Glutamatergic neuron (in vitro differentiated cells): ENCODE data around the gene CPD. TPM values are rescaled to one million over a fixed set of nuclear protein-coding genes. Genes with fewer than 3 reads are reported as not detected.

Source experiments
- DNase-seq: peaks from one replicate; pipeline ENCODE4 v3.0.0; 2022
- H3K27ac Mint-ChIP-seq: one replicate; pipeline ENCODE4 v1.8.0; 2020; ENCODE audit warnings: mild to moderate bottlenecking, mixed read lengths, inconsistent platforms; ENCODE audit not compliant: unreplicated experiment
- H3K27me3 Mint-ChIP-seq: one replicate; pipeline ENCODE4 v1.8.0; 2020; ENCODE audit warnings: mild to moderate bottlenecking, moderate library complexity, mixed read lengths, inconsistent platforms; ENCODE audit not compliant: unreplicated experiment
- H3K36me3 Mint-ChIP-seq: one replicate; pipeline ENCODE4 v1.8.0; 2020; ENCODE audit warnings: mild to moderate bottlenecking, mixed read lengths, inconsistent platforms; ENCODE audit not compliant: unreplicated experiment
- H3K4me1 Mint-ChIP-seq: one replicate; pipeline ENCODE4 v1.8.0; 2020; ENCODE audit warnings: mild to moderate bottlenecking, low read depth, mixed read lengths, inconsistent platforms; ENCODE audit not compliant: unreplicated experiment
- H3K4me3 Mint-ChIP-seq: one replicate; pipeline ENCODE4 v1.8.0; 2020; ENCODE audit warnings: mild to moderate bottlenecking, mixed read lengths, inconsistent platforms; ENCODE audit not compliant: unreplicated experiment
- H3K9me3 Mint-ChIP-seq: one replicate; pipeline ENCODE4 v1.8.0; 2020; ENCODE audit warnings: mild to moderate bottlenecking, moderate library complexity, mixed read lengths, inconsistent platforms; ENCODE audit not compliant: unreplicated experiment
- CTCF ChIP-seq: fragments of 200-600 bp; sonication (generic); IDR thresholded peaks from one replicate; pipeline ENCODE4 v1.5.0; 2021; ENCODE audit not compliant: partially characterized antibody, unreplicated experiment
- total RNA-seq: library from RNA; stranded (reverse); fragmentation: NEBNext Ultra II Directional; extraction: Animal tissue kit (Norgen Biotek cat#: 25700); gene quantifications from one replicate; pipeline ENCODE4 v1.2.1, GENCODE V29; 2021; ENCODE audit not compliant: unreplicated experiment

CPD gene
- total RNA-seq, 1 donor from 2014 or later = 29.8 TPM

GRCh38 chr17:30493780-30494179 lies 115.1 kb downstream of the CPD start:
- Mint-ChIP-seq H3K4me3 (no peak overlapping the region), H3K27me3 (no peaks in the 10 kb centered on the region), H3K9me3 (no peaks in the 10 kb centered on the region), H3K4me1 (no peaks in the 10 kb centered on the region), H3K27ac (no peak overlapping the region), H3K36me3 (peaks cover 4% of the 10 kb centered on the region)
- no peak for TF ChIP-seq CTCF
- DNase-seq = no peak

GRCh38 chr17:30495586-30495985 lies 116.9 kb downstream of the CPD start:
- Mint-ChIP-seq H3K36me3 (no peaks in the 10 kb centered on the region), H3K27ac (no peak overlapping the region), H3K4me3 (no peak overlapping the region), H3K9me3 (no peaks in the 10 kb centered on the region), H3K27me3 (no peaks in the 10 kb centered on the region), H3K4me1 (no peaks in the 10 kb centered on the region)
- no peak for TF ChIP-seq CTCF
- DNase-seq = no peak

GRCh38 chr17:30503558-30503957 lies 124.8 kb downstream of the CPD start:
- H3K4me1 Mint-ChIP-seq = no peaks in the 10 kb centered on the region
- no peak for DNase-seq
- TF ChIP-seq CTCF = no peak
- H3K27ac Mint-ChIP-seq = no peak overlapping the region
- H3K9me3 Mint-ChIP-seq = no peaks in the 10 kb centered on the region
- H3K36me3 Mint-ChIP-seq = peaks cover 8% of the 10 kb centered on the region
- no peak overlapping the region for H3K4me3 Mint-ChIP-seq
- no peaks in the 10 kb centered on the region for H3K27me3 Mint-ChIP-seq

GRCh38 chr17:30505868-30506417 lies 127.2 kb downstream of the CPD start:
- peaks cover 8% of the 10 kb centered on the region for H3K36me3 Mint-ChIP-seq
- no peaks in the 10 kb centered on the region for H3K4me1 Mint-ChIP-seq
- H3K27me3 Mint-ChIP-seq = no peaks in the 10 kb centered on the region
- H3K4me3 Mint-ChIP-seq = no peak overlapping the region
- DNase-seq = no peak
- TF ChIP-seq CTCF = no peak
- peak overlapping the region; percentile 44 for H3K27ac Mint-ChIP-seq
- no peaks in the 10 kb centered on the region for H3K9me3 Mint-ChIP-seq

- H3K9me3 Mint-ChIP-seq = no peaks in the 10 kb centered on the region
- H3K4me1 Mint-ChIP-seq = no peaks in the 10 kb centered on the region
- H3K36me3 Mint-ChIP-seq = peaks cover 4% of the 10 kb centered on the region
- H3K4me3 Mint-ChIP-seq = no peak overlapping the region
- DNase-seq = no peak
- H3K27me3 Mint-ChIP-seq = no peaks in the 10 kb centered on the region
- H3K27ac Mint-ChIP-seq = peak overlapping the region; percentile 44
- no peak for TF ChIP-seq CTCF
Measured at GRCh38 chr17:30506481-30506880, 127.8 kb downstream of the CPD start.
